CD4-positive, alpha-beta T cell treated with Interleukin-6 for 4 hours (primary cell): ENCODE results near the gene GOLM1.

Source experiments
- DNase-seq: peaks from one replicate; pipeline ENCODE4 v3.0.0-alpha.2; 2020; ENCODE audit warnings: mixed read lengths

The GOLM1 gene

DNA sequence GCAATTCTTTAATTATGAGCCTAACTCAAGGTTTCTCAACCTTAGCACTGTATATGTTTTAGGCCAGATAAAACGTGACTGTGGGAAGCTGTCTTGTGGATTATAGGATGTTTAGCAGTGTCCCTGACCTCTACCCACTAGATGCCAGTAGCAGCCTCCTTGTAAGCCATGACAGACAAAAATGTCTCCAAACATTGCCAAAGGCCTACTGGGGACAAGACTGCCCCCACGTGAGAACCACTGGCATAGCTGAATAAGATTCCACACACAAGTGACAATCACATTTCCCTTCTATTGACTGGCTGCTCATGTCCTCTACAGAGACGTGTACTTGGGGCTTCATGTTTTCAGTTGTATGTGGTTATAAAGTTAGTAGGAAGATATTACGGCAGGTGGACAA is 55.4 kb downstream of the GOLM1 start:
- no peak for DNase-seq

DNA sequence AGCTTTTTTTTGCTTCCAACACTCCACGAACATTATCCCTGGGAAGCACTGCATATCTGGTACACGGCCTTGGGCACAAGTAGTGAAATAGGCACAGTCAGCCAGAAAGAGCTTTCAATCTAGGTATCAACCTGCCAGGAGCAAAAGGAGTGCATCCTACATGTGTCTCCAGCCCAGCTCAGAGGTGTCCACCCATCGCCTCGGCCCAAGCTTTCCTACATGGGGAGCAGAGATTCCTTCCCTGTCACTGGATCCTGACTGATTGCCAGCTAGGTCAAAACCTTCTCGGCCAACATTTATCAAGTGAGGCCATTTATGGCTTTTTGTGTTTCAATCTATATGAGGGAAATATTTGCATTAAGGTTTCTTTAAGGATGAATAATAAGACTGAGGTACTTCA is 55.8 kb downstream of the GOLM1 start:
- no peak for DNase-seq

DNA sequence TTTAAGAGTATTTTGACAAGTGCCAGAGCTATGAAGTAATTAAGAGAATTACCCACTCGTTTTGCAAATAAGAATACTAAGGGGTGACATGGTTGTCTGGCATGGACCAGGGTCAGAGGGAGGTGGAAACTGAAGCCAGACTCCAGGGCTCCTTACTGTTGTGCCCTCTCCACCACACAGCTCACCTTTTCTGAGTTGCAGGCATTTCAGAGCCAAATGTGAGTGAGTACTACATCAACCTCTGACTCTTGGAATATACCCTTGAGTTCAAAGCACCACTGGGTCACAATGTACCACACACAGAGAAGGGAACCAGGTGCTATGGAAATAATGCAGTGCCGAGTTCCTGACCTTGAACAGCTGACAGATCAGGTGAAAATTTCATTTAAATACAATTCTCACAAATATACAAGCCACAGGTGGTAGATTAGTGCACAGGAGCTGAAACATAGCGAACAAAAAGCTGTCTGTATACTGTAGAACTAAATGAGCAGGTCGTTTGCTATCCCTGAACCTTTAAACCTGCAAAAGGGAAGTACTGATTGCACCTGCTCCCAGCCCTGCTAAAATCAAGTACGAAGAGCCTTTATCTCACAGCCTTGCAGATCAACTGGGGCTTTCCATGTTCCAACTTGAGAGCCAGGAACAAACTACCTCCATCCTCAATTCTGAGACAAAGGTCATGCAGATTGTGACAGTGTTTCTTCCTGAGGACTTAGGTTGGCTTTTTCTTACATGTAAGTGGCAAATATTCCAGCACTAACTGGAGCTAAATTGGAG is 57.0 kb downstream of the GOLM1 start:
- no peak for DNase-seq

DNA sequence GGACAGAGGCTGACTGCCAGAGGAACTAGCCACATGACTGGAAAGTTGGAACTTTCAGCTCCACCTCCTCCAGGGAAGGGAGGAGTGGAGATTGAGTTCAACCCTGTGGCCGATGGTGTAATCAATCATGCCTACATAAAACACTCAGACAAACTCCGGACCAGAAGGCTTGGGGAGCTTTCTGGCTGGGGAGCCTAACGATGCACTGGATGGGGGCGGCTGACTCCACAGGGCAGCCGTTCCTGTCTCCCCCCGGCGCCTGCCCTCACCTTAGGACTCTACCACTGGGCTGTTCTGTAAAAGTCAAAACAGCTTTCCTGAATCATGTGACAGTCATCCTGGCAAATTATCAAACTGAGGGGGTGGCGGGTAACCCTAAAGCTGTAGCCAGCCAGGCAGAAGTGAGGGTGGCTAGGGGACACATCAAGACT is 58.0 kb downstream of the GOLM1 start:
- DNase-seq: no peak

DNA sequence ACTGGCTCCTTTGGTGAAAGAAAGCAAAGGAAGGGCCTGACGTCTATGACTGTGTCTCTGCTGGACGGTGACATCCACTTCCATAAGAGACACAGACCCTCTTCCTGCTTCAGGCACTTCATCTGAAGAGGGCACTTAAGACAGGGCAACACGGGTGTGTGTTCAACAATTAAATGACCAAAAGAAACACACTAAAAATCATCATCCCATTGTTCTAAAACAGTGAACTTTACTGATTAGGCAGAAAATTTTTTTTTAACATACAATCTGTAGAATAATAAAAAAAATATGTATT is 58.5 kb downstream of the GOLM1 start:
- no peak for DNase-seq

DNA sequence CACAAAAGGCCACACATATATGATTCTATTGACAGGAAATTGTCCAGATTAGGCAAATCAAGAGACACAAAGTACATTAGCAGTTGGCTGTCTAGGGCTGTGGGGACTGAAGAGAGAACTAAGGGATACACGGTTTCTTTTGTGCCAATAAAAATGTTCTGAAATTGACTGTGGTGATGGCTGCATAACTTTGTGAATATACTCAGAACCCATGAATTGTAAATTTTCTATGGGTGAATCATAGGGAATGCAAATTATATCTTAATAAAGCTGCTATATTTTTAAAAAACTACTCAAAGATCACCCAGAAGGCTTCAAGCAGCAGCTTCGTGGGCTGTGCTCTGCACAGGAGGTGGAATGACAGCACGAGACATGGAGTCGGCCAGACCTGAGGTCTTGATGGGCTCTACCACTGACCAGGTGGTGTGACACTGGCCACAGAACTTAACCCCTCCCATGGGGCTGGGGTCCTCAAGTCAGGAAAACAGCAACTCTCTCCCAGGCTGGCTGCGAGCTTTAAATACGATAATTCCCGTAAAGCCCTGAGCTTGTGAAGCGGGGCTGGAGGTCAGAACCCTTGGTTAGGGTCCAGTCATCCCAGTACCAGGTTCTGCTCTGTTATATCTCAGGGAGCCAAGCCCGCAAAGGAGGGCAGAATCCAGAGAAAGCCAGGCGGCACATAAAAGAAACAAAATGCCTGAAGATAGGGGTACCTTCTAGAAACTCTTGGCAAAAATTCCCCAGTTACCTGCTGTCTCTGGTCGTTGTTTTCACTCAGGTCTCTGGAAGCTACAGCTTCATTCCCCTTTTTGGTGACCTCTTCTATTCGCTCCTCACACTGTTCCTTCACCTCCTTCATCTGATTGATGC is 59.1 kb downstream of the GOLM1 start:
- no peak for DNase-seq

DNA sequence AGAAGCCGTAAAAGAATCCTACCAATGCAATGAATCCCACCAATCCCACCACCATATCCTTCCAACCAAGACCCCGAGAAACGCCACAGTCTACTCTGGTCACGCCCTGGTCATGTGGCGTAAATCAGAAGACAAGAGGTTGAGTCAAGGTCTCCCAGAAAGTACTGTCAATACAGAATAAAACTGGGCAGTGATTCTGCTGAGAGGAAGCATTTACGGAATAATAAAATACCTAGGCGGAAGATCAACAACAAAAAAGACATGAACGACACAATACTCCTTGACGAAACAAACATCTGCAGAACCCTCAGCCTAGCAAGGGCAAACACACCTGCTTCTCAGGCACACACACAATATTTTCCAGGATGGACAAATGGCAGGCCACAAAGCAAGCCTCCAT is 62.8 kb downstream of the GOLM1 start:
- no peak for DNase-seq

DNA sequence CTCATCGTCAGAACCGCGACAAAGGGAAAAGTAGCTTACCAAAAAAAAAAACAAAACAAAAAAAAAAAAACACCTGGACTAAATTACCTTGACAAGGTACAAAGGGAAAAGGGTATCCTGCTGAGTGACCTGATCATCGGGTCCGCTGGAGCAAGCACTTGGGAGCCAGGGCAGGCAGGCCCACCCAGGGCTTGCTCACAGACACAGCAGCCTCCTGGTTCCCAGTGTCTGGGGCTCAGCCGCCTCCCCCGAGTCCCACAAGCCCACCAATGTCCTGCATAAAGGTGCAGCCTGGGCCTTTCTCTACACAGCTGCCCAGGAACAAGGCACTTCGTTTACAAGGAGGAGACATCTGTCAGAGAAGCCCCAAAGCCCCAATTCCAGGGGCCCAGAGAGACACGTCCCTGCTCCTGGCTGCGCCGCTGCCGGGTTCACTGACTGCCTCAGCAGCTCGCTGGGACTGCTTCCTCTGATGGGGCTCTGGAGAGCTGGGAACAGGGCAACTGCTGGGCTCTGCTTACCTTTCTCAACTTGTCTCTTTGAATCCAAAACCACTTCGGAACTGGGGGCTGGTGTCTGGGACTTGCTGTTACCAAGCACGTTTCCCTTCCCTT is 63.4 kb downstream of the GOLM1 start:
- no peak for DNase-seq

DNA sequence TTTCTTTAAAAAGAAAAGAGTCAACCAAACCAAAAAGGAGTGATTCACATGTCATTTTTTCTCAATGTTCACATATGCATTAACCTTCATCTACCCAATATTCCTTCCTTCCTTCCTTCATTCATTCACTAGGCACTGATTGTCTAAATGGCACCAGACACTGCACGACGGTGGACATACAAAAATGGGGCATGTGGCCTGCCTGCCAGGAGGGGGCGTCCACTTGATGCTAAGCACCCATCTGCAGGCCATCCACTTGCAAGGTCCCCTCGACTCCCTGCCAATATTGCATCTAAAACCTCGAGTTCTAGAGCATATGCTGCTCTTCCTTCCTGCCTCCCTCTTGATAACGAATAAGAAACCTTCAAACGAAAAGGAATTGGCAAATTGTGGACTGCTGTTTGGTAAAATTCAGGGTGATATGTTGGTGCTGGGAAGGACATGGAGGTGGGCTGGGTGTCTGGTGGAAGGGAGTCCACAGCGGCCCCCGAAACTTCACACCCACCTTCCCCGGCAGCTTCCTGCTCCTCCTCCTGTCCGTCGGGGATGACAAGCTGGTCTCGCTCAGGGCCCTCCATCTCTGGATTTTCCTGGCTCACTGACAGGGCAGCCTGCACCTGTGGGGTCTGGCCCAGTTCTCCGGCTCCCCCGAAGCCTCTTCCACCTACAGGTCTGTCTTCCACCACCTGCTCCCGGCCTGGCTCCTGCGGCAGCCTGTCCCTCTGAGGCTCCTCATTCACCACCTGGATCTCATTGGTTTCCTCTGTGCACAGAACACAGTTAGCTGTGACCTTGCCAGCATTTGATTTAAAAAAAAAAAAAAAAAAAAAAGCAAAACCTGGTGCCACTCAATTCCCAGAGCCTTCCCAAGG is 64.3 kb downstream of the GOLM1 start:
- no peak for DNase-seq

DNA sequence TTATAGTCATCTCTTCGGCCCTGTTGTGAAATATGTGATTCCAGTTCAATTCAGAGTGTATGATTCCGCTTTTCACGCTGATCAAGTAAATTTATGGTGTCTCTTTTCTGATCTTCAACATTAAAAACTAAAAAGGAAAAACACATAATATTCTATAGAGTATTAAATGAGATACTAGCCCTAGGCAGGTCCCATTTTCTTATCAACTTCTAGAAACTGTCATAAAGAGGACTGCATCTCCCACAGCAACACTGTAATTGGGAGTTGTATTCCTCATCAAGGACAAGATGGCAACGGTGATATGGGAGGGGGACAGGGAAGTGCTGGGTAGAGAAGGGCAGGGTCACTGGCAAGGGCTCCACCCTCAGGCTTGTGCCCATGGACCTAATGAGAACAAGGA is 71.6 kb downstream of the GOLM1 start:
- DNase-seq: no peak

DNA sequence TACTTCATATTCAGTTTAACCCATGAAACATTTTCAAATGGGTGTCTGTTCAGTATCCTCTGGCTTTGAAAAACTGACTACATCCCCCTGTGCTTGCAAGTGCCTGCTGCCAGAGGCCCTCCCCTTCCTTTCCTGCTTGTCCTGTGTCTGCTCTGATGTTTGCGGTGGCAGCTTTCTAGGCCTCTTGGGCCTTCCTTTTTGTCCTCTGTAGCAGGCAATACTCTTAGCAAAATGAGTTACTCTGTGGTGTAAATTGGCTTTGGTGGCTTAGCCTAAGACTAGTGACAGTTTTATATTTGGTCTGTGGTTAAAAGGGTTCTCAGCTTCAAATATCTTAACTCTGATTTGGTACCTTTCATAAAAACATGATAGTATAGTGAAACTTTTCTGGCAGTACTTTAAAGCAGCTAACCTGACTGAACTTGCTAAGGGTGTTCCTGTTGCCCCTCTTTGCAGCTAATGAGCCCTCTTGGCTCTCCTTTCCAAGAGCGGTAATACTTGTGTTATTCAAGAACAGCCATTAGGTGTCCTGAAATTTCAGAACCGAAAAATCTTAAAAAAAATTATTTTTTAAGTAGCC is 76.6 kb downstream of the GOLM1 start:
- DNase-seq: peak; percentile 3

DNA sequence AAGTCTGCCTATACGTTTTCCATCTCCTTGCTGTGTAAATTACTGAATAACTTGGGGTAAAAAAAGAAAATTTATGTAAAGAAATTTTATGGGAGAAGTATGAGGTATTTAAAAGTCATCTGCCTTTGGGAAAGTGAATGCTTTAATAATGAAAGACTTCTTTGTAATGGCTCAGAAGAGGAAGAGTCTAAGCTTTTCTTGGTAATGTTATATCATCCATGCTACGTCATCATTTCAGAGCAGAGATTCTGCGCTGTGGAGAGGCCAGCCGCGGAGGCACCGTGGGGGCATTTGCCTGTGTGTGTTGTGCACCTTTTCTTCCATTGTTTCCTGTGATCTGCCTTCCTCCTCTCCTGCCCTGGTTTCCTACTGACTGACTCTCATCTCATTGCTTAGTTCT is 78.2 kb downstream of the GOLM1 start:
- no peak for DNase-seq

DNA sequence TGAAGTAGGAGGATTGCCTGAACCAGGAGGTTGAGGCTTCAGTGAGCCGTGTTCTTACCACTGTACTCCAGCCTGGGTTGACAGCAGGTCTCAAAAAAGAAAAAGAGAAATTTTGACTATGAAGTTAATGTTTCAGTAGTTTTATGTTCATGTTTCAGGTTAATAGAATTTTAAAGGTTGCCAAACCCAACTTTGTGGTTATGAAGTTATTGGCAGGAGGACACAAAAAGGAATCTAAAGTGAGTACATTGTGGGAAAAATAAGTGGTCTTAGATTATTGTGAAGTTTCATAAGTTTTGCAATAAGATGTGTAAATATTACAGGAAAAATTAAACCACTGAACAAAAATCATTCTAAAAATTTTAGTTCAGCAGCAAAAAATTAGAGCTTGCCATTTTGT is 78.6 kb downstream of the GOLM1 start:
- DNase-seq: no peak

DNA sequence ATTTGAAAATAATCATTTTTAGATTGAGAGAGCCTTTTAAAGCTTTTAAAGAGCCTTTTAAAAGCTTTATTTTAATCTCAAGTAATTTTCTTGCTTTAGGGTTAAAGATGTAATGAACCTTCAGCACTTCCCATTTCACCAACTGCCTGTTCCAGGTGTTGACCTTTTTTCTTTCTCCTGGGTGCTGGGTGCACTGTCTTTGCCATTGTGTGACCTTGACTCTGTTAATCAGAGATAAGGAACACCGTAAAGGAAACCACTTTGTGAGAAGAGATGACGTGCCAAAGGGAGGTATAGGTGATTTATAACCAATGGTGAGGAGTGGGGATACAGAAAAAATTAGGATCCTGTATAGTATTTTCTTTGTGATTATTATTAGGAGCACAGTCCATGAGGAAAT is 90.2 kb downstream of the GOLM1 start:
- no peak for DNase-seq

DNA sequence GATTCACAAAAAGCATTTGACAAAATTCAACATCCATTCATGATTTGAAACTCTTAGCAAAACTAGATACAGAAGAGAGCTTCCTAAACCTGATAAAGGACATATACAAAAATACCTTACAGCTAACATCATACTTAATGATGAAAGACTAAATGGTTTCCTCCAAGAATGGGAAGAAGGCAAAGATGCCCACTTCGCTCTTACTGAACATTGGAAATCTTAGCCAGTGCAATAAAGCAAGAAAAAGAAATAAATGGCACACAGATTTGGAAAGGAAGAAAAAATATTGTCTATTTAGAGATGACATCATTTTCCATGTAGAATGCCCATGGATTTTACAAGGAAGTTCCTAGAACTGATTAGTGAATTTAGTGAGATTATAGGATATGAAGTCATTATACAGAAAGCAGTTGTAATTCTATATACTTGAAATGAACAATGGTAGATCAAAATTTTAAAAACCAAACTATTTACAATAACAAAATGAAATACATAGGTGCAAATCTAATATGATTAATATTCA is 94.0 kb downstream of the GOLM1 start:
- DNase-seq: no peak

DNA sequence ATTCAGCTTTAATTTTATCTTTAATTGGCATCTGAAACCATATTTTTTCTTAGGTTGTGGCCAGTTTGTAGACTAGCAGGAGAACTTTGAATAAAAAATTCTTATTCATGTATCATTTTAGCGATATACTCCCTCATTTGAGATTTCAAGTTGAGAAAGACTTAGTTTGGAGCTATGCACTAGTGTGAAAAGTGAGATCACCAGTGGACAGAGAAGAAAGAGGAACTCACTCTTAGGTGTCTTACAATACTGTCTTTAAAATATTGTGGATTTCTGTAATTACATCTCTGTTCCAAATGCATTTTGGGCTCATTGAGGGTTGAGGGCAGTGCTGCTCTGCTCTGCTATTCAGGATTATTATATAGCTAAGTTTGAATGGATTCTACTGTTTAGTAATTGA is 103.8 kb downstream of the GOLM1 start:
- DNase-seq: no peak

DNA sequence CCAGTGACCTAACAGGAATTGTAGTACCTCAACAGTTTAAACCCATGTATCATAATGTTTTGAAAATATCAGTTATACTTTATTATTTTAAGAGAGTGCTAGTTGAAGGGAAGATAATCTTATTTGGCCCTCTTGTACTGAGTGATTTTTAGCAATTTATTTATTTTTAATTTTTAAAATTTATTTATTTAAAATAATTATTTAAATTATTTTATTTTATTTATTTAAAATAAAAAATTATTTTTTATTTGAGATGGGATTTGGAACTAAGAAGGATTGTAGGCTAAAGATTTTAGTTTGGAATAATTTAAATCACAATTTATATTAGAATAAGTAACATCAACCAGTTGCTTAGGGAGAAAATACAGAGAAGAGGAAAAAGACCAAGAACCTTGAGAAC is 104.3 kb downstream of the GOLM1 start:
- no peak for DNase-seq

DNA sequence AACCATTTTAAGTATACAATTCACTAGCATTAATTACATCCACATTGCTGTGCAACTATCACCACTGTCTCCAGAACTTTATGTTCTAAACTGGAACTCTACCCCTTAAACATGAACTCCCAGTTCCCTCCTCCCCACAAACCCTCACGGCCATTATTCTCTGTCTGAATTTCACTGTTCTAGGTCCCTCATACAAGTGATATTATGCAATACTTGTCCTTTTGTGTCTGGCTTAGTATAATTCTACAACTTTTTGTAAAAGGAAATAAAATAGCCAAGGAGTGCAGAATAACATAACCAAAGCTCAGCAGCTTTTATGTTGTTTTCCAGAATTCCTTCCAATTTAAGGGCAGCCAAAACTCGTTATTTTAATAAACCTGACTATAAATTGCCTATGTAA is 105.2 kb downstream of the GOLM1 start:
- DNase-seq: no peak

DNA sequence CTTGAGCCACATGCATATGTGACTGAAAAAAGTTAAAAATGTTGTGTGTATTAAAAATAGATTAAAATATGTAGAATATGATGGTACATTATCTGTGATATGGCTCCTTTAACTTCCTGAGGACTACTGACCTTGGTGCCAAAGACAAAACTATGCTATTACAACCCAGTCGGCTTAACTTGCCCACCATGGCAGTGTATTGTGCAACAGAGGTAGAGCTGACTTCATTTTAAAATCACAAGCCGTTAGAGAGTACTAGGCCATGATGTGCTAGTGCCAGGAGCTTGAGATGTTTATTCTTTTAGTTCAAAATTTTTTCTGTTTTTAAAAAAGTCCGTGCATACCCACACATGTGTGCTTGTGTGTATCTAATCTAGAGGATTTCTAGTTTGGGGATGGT is 112.1 kb downstream of the GOLM1 start:
- no peak for DNase-seq

DNA sequence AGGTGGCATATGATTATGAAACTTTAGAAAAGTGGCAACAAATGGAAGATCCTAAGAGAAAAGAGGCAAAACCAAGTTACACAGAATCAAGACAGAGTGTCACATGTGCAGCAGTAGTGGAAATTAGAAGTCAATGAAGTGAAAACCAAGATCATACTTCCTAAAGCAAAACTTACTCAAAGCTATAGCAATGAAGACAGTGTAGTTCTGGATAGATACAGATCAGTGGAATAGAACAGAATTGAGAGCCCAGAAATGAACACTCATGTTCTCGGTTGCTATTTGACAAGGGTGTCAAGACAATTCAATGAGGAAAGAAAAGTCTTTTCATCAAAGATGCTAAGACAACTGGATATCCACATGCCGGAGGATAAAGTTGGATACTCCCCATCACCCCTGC is 114.9 kb downstream of the GOLM1 start:
- DNase-seq: no peak

DNA sequence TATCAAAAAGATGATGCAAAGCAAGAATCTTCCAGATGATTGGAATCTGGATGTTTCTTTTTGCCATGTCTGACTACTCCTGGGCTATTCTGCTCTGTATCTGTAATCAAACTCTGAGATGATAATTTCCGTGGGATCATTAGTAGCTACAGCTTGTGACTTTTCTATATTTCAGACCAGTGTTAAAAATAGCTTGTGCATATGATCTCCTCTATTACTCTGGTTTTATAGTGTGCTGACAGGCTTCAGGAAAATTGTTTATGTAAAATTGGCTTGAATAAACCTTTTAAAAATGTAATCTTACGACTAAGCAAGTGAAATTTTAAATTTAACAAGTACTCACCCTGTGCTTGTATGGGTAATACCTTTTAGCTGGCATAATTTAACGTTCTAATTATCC is 118.0 kb downstream of the GOLM1 start:
- no peak for DNase-seq

DNA sequence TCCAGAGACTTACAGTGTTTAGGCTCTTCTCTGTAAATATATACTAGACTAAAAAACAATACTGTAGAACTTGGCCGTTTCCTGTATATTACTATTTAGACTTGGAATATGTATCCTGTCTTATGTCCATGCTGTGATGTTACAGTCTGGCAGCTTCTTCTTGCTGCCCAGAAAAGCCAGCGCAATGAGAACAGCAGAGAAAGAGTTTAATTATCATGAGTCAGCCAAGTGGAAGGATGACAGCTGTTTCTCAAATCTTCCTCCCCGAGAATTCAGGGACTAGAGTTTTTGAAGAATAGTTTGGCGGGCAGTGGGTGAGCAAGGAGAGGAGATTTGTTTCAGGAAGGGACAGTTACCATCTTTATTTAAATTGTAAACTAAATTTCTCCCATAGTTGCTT is 120.9 kb downstream of the GOLM1 start:
- DNase-seq: no peak
